HepG2 (cell line): ENCODE data around the gene HOXC11. TPM values are rescaled to one million over a fixed set of nuclear protein-coding genes. Genes with fewer than 3 reads are reported as not detected.

Source experiments
- ARNT ChIP-seq: fragments of 450-650 bp; IDR thresholded peaks from 2 replicates; pipeline ENCODE4 v1.6.1; 2017
- ATF4 ChIP-seq, 2 experiments: fragments of 450-650 bp in 1 of 2; sonication (generic) in 1 of 2; formaldehyde crosslinking; IDR thresholded peaks; 2 replicates each; pipeline versions ENCODE4 v1.5.0 to v1.8.0; 2020 to 2022; ENCODE audit warnings: mild to moderate bottlenecking in 1 of 2, missing genetic modification reagents in 1 of 2
- BCL6 ChIP-seq: IDR thresholded peaks from 2 replicates; pipeline ENCODE4 v1.6.1; 2016; ENCODE audit warnings: missing genetic modification reagents, missing compliant biosample characterization
- DMAP1 ChIP-seq: IDR thresholded peaks from 2 replicates; pipeline ENCODE4 v1.6.1; 2016
- GATA4 ChIP-seq: sonication (generic); IDR thresholded peaks from 2 replicates; pipeline ENCODE4 v1.6.1; 2016; ENCODE audit warnings: antibody characterized with exemption, low read depth, borderline replicate concordance
- ISL2 ChIP-seq: sonication (generic); formaldehyde crosslinking; IDR thresholded peaks from 2 replicates; pipeline ENCODE4 v1.5.0; 2020; ENCODE audit warnings: missing genetic modification reagents
- KDM5B ChIP-seq: sonication (generic); formaldehyde crosslinking; IDR thresholded peaks from 2 replicates; pipeline ENCODE4 v1.4.0; 2020; ENCODE audit warnings: missing genetic modification reagents, mild to moderate bottlenecking, borderline replicate concordance
- MAFG ChIP-seq: sonication (generic); formaldehyde crosslinking; IDR thresholded peaks from 2 replicates; pipeline ENCODE4 v1.5.1; 2020; ENCODE audit warnings: mild to moderate bottlenecking, missing genetic modification reagents
- MTA1 ChIP-seq: sonication (generic); formaldehyde crosslinking; IDR thresholded peaks from 2 replicates; pipeline ENCODE4 v1.4.0; 2020; ENCODE audit warnings: missing genetic modification reagents, mild to moderate bottlenecking, borderline replicate concordance
- NFE2L2 ChIP-seq: fragments of 150-350 bp; IDR thresholded peaks from 2 replicates; pipeline ENCODE4 v1.6.1; 2014; ENCODE audit warnings: low read length
- PHF21A ChIP-seq: sonication (generic); formaldehyde crosslinking; IDR thresholded peaks from 2 replicates; pipeline ENCODE4 v1.5.0; 2020; ENCODE audit warnings: mild to moderate bottlenecking, missing genetic modification reagents
- PITX1 ChIP-seq: sonication (generic); formaldehyde crosslinking; IDR thresholded peaks from 2 replicates; pipeline ENCODE4 v1.5.1; 2020; ENCODE audit warnings: mild to moderate bottlenecking, missing genetic modification reagents
- RNF2 ChIP-seq: fragments of 450-650 bp; conservative IDR thresholded peaks from 2 replicates; pipeline ENCODE4 v1.6.1; 2016; ENCODE audit warnings: low read depth
- UBTF ChIP-seq: sonication (generic); formaldehyde crosslinking; IDR thresholded peaks from 2 replicates; pipeline ENCODE4 v1.4.0; 2020; ENCODE audit warnings: mild to moderate bottlenecking, missing genetic modification reagents
- YEATS4 ChIP-seq: sonication (generic); formaldehyde crosslinking; IDR thresholded peaks from 2 replicates; pipeline ENCODE4 v1.4.0; 2020; ENCODE audit warnings: missing genetic modification reagents, borderline replicate concordance
- ZMAT3 ChIP-seq: sonication (generic); formaldehyde crosslinking; conservative IDR thresholded peaks from 2 replicates; pipeline ENCODE4 v1.7.0; 2021; ENCODE audit warnings: missing genetic modification reagents
- ZMYM4 ChIP-seq: sonication (generic); formaldehyde crosslinking; IDR thresholded peaks from 2 replicates; pipeline ENCODE4 v1.8.1; 2023; ENCODE audit warnings: mild to moderate bottlenecking, missing genetic modification reagents
- ZNF256 ChIP-seq: sonication (generic); formaldehyde crosslinking; conservative IDR thresholded peaks from 2 replicates; pipeline ENCODE4 v1.4.0; 2020; ENCODE audit warnings: missing genetic modification reagents
- ZNF33B ChIP-seq: sonication (generic); formaldehyde crosslinking; IDR thresholded peaks from 2 replicates; pipeline ENCODE4 v1.5.1; 2020; ENCODE audit warnings: mild to moderate bottlenecking, missing genetic modification reagents
- ZSCAN20 ChIP-seq: sonication (generic); formaldehyde crosslinking; IDR thresholded peaks from 2 replicates; pipeline ENCODE4 v1.4.0; 2020; ENCODE audit warnings: missing genetic modification reagents, mild to moderate bottlenecking, borderline replicate concordance
- polyA plus RNA-seq, 8 experiments: library from polyadenylated mRNA; depleted of rRNA in 3 of 8; stranded (reverse) in 7 of 8; unstranded in 1 of 8; fragments of >200 nt; fragmentation: Illumina TruSeq in 4 of 8; extraction: Trizol in 4 of 8; gene quantifications; 2 replicates each; pipeline versions ENCODE4 v1.2.1 to v1.2.3, GENCODE V29; 2011 to 2016; ENCODE audit warnings: low read depth in 4 of 8, missing spikeins in 1 of 8, mixed read lengths in 1 of 8; ENCODE audit not compliant: insufficient read depth in 1 of 8
- total RNA-seq, 5 experiments: library from RNA; depleted of rRNA; stranded (reverse); fragments of >200 nt; fragmentation: Illumina TruSeq; extraction: Trizol; gene quantifications; 2 replicates each; pipeline ENCODE4 v1.2.3, GENCODE V29; 2016; ENCODE audit warnings: low read depth in 1 of 5
- TF ChIP-seq, protein P1 (sequence below): IDR thresholded peaks from 2 replicates; pipeline ENCODE4 v1.6.1; 2018; ENCODE audit warnings: missing genetic modification reagents, mild to moderate bottlenecking, missing compliant biosample characterization
- TF ChIP-seq, protein P2 (sequence below): IDR thresholded peaks from 2 replicates; pipeline ENCODE4 v1.4.0; 2020; ENCODE audit warnings: mild to moderate bottlenecking, missing genetic modification reagents

Gene HOXC11
- total and polyA plus RNA-seq, 2 of the 13 experiments (the other 11 are each of a cell fraction or from before 2014, with no cell fraction given): not detected

DNA sequence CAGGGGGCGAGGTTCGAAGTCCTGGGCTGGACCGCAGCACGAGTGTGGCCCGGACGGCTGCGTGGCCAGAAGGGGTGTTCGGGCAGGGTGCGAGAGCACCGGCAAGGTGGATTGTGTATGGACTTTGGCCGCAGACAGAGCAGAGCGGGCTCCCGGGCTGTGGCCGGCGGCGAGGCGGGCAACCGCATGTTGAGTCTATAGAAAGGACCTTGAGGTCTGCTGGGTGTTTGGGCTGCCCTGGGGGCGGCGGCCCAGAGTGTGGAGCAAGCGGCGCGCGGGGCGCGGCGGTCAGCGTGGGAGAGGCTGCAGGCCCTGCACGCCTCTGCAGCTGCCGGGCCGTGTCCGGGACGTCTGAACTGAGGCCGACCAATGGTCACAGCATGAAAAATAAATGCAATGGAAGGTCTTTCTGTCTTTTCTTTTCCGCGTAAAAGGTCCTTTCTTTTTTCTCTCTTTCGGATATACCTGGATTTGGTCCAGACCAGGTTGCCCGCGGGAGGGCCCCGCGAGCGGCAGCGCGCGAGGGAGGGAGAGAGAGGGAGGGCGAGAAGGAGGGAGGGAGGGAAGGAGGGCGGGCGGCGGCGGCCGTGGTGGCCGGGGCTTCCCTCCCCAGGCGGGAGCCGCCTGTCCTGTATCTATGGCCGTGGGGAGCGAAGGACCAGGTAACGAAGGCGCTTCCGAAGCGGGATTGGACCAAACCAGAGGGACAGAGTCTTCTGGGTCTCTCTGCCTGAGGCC, 21.5 kb downstream of the HOXC11 start (continued):
- TF ChIP-seq MTA1 (CRISPR knock-in tag) (peak; percentile 54; the same call in 1 of the 2 replicates), ZNF33B (CRISPR knock-in tag) (0 out of 2 replicates have a peak, but pooled peaks have one; percentile 18), ZMAT3 (CRISPR knock-in tag) (0 out of 2 replicates have a peak, but pooled peaks have one; percentile 33), ZSCAN20 (0 out of 2 replicates have a peak, but pooled peaks have one; percentile 59), BCL6 (CRISPR knock-in tag) (0 out of 2 replicates have a peak, but pooled peaks have one; percentile 30), ATF4 (CRISPR knock-in tag; IDR thresholded peaks at IDR 0.05) (no peak), ARNT (no peak), PITX1 (CRISPR knock-in tag) (peak; percentile 49; the same call in 1 of the 2 replicates), PHF21A (CRISPR knock-in tag) (0 out of 2 replicates have a peak, but pooled peaks have one; percentile 49), YEATS4 (CRISPR knock-in tag) (0 out of 2 replicates have a peak, but pooled peaks have one; percentile 19), ZMYM4 (peak; percentile 42; the same call in 1 of the 2 replicates), DMAP1 (peak; percentile 51; the same call in 1 of the 2 replicates), UBTF (CRISPR knock-in tag) (peak; percentile 64), ISL2 (CRISPR knock-in tag) (0 out of 2 replicates have a peak, but pooled peaks have one; percentile 36), ZNF256 (CRISPR knock-in tag) (no peak), GATA4 (no peak), NFE2L2 (no peak), MAFG (CRISPR knock-in tag) (no peak), KDM5B (CRISPR knock-in tag) (peak; percentile 52; the same call in 1 of the 2 replicates), RNF2 (peak; percentile 56; the same call in 1 of the 2 replicates)
- TF ChIP-seq, protein P1, sequence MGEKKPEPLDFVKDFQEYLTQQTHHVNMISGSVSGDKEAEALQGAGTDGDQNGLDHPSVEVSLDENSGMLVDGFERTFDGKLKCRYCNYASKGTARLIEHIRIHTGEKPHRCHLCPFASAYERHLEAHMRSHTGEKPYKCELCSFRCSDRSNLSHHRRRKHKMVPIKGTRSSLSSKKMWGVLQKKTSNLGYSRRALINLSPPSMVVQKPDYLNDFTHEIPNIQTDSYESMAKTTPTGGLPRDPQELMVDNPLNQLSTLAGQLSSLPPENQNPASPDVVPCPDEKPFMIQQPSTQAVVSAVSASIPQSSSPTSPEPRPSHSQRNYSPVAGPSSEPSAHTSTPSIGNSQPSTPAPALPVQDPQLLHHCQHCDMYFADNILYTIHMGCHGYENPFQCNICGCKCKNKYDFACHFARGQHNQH: peak; percentile 28; the same call in 1 of the 2 replicates
- TF ChIP-seq, protein P2, sequence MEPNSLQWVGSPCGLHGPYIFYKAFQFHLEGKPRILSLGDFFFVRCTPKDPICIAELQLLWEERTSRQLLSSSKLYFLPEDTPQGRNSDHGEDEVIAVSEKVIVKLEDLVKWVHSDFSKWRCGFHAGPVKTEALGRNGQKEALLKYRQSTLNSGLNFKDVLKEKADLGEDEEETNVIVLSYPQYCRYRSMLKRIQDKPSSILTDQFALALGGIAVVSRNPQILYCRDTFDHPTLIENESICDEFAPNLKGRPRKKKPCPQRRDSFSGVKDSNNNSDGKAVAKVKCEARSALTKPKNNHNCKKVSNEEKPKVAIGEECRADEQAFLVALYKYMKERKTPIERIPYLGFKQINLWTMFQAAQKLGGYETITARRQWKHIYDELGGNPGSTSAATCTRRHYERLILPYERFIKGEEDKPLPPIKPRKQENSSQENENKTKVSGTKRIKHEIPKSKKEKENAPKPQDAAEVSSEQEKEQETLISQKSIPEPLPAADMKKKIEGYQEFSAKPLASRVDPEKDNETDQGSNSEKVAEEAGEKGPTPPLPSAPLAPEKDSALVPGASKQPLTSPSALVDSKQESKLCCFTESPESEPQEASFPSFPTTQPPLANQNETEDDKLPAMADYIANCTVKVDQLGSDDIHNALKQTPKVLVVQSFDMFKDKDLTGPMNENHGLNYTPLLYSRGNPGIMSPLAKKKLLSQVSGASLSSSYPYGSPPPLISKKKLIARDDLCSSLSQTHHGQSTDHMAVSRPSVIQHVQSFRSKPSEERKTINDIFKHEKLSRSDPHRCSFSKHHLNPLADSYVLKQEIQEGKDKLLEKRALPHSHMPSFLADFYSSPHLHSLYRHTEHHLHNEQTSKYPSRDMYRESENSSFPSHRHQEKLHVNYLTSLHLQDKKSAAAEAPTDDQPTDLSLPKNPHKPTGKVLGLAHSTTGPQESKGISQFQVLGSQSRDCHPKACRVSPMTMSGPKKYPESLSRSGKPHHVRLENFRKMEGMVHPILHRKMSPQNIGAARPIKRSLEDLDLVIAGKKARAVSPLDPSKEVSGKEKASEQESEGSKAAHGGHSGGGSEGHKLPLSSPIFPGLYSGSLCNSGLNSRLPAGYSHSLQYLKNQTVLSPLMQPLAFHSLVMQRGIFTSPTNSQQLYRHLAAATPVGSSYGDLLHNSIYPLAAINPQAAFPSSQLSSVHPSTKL: peak; percentile 55; the same call in 1 of the 2 replicates
